NCI-H2227 (cell line): Measurements from ENCODE around the gene PHLDB1.
A peak's percentile ranks its signal among the peaks of the same experiment; 100 is the strongest.

Source experiments
- DNase-seq: peaks from one replicate; lab custom pipeline; 2025; ENCODE audit not compliant: unreplicated experiment; lab: John Stamatoyannopoulos, UW

The PHLDB1 gene

GRCh38 chr11:118621784-118622375 lies 14.5 kb downstream of the PHLDB1 start:
- DNase-seq, result no peak

- DNase-seq, result peak; percentile 65
These were observed 15.2 kb downstream of the PHLDB1 start for GRCh38 chr11:118622376-118623268.

GRCh38 chr11:118623269-118623655 lies 15.8 kb downstream of the PHLDB1 start:
- peak; percentile 20 for DNase-seq

GRCh38 chr11:118625036-118625690 lies 17.7 kb downstream of the PHLDB1 start:
- DNase-seq, result no peak

- peak; percentile 70 for DNase-seq
These were observed 18.6 kb downstream of the PHLDB1 start for GRCh38 chr11:118625976-118626375.

GRCh38 chr11:118627566-118627965 lies 20.2 kb downstream of the PHLDB1 start:
- DNase-seq, result no peak

GRCh38 chr11:118628031-118628430 lies 20.6 kb downstream of the PHLDB1 start:
- DNase-seq, result no peak

GRCh38 chr11:118628432-118628831 lies 21.0 kb downstream of the PHLDB1 start:
- no peak for DNase-seq

GRCh38 chr11:118628861-118629549 lies 21.6 kb downstream of the PHLDB1 start:
- no peak for DNase-seq

GRCh38 chr11:118629761-118630661 lies 22.6 kb downstream of the PHLDB1 start:
- no peak for DNase-seq

GRCh38 chr11:118631142-118631909 lies 23.9 kb downstream of the PHLDB1 start:
- no peak for DNase-seq

GRCh38 chr11:118632577-118633318 lies 25.3 kb downstream of the PHLDB1 start:
- no peak for DNase-seq

- DNase-seq, result no peak
These were observed 25.9 kb downstream of the PHLDB1 start for GRCh38 chr11:118633319-118633690.

- DNase-seq, result no peak
These were observed 26.6 kb downstream of the PHLDB1 start for GRCh38 chr11:118633979-118634378.

- peak; percentile 86 for DNase-seq
These were observed 27.2 kb downstream of the PHLDB1 start for GRCh38 chr11:118634431-118635236.

- DNase-seq, result peak; percentile 55
These were observed 27.8 kb downstream of the PHLDB1 start for GRCh38 chr11:118635237-118635591.

- DNase-seq, result peak; percentile 36
These were observed 28.2 kb downstream of the PHLDB1 start for GRCh38 chr11:118635642-118636041.
